ENCODE data around the gene TUNAR.

- no peak for TF ChIP-seq CTCF (conservative IDR thresholded peaks at IDR 0.05; ENCODE audit: low read length)
- TF ChIP-seq EZH2phosphoT487 (IDR thresholded peaks at IDR 0.05; ENCODE audit: borderline replicate concordance), result no peak
These were observed 76.6 kb downstream of the TUNAR start for GRCh38 chr14:95953111-95953724.

All from Loucy (cell line).